Sigmoid colon (tissue), 7 donors: ENCODE results near the gene TMED1. TPM values are rescaled to one million over a fixed set of nuclear protein-coding genes. Genes with fewer than 3 reads are reported as not detected.
A peak's percentile ranks its signal among the peaks of the same experiment; 100 is the strongest.
"Not testable (repeated sequence)": the region's sequence is repeated elsewhere in the genome, so short reads cannot be mapped to it uniquely, and the experiment has no call there.

Experiments used
- DNase-seq: peaks from one replicate; pipeline ENCODE4 v3.0.0-alpha.2; 2019
- H3K27ac ChIP-seq, 4 donors: fragments of 200-600 bp; sonication (generic); one replicate each; pipeline ENCODE4 v1.5.1; 2016 to 2019; ENCODE audit warnings: mild to moderate bottlenecking in 1 of 4
- H3K27me3 ChIP-seq, 3 donors: fragments of 200-600 bp; sonication (generic); one replicate each; pipeline ENCODE4 v1.5.1; 2019; ENCODE audit warnings: mild to moderate bottlenecking in 1 of 3
- H3K36me3 ChIP-seq, 4 donors: fragments of 200-600 bp; sonication (generic); one replicate each; pipeline ENCODE4 v1.5.1; 2016 to 2019
- H3K4me1 ChIP-seq, 4 donors: fragments of 200-600 bp; sonication (generic); one replicate each; pipeline ENCODE4 v1.5.1; 2017 to 2019
- H3K4me3 ChIP-seq, 4 donors: fragments of 200-600 bp; sonication (generic); one replicate each; pipeline ENCODE4 v1.5.1; 2017 to 2019; ENCODE audit warnings: mild to moderate bottlenecking in 2 of 4, moderate library complexity in 1 of 4
- H3K9me3 ChIP-seq, 4 donors: fragments of 200-600 bp in 3 of 4; sonication (generic) in 3 of 4; one replicate each; pipeline versions ENCODE4 v1.5.1 to v1.6.1; 2013 to 2019
- CTCF ChIP-seq, 4 experiments: fragments of 450-650 bp in 3 of 4; fragments of 200-600 bp in 1 of 4; IDR thresholded peaks; one replicate each; pipeline ENCODE4 v1.5.1; 2016 to 2019; ENCODE audit warnings: antibody characterized with exemption in 4 of 4, mild to moderate bottlenecking in 3 of 4, moderate library complexity in 2 of 4
- EP300 ChIP-seq, 4 donors: sonication (generic); formaldehyde crosslinking; IDR thresholded peaks; one replicate each; pipeline ENCODE4 v1.6.1; 2017; ENCODE audit warnings: antibody characterized with exemption in 4 of 4
- POLR2A ChIP-seq, 2 donors: fragments of 450-650 bp; IDR thresholded peaks; one replicate each; pipeline ENCODE4 v1.6.1; 2016; ENCODE audit warnings: antibody characterized with exemption in 2 of 2, mild to moderate bottlenecking in 2 of 2, moderate library complexity in 2 of 2
- POLR2AphosphoS5 ChIP-seq, 4 donors: sonication (generic); formaldehyde crosslinking; IDR thresholded peaks; one replicate each; pipeline ENCODE4 v1.6.1; 2017; ENCODE audit warnings: antibody characterized with exemption in 4 of 4
- WGBS, 2 donors: extraction: QIAGEN DNeasy Blood & Tissue Kit; methylation state at CpG; one replicate each; pipeline ENCODE4 v1.1.7; 2013; 5-methylcytosine and 5-hydroxymethylcytosine counted together
- intact Hi-C: fragments of 100-400 bp; cut with DNase I; formaldehyde crosslinking; loops from one replicate; pipeline ENCODE4 v1.15.1; 2023
- polyA plus RNA-seq, 3 donors: library from polyadenylated mRNA; stranded (reverse); fragments of 200-250 nt; gene quantifications; one replicate each; pipeline ENCODE4 v1.2.3, GENCODE V29; 2013
- total RNA-seq, 4 donors: library from RNA; depleted of rRNA; stranded (reverse); fragments of >200 nt; gene quantifications; one replicate each; pipeline ENCODE4 v1.1.0, GENCODE V29; 2016
- donor health status: healthy with polysubstance abuse.
- donor health status: Bipolar disorder and iron deficiency.
- donor health status: healthy.

The TMED1 gene
- total and polyA plus RNA-seq, 7 donors: 10.8 to 35.3 (median 21.8) TPM

DNA sequence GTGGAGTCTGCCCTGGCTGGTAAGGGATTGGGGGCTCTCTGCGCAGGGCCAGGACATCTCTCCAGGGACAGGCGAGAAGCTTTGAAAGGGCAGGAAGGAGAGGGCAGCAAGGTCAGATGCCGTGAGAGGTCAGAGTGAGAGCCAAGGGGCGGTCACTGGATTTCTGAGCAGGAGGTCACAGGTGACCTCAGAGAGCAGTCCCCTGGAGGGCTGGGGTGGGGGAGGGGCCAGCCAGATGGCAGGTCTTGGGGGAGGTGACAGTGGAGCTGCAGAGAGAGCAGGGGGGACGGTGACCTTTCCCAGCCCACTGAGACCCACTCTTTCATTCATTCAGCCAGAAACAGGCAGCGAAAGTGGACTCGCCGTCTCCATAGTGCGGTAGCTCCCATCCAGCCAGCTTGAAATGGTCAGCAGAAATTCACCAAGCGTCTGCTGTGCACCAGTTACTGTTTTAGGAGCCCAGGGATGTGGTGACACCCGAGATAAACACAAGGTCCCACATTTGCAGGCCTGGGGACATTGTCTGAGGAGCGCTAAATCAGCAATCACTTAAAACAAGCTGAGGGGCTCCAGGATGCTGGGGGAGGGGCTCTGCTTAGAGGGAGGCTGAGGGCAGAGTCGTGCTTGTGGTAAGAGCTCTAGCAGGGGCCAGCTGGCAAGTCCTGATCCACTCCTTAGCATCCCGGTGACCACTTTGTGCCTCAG lies 45.5 kb upstream of the TMED1 start:
- Histone ChIP-seq H3K27ac (no peak overlapping the region), H3K36me3 (no peaks in the 10 kb centered on the region), H3K27me3 (no peaks in the 10 kb centered on the region), H3K4me1 (peaks cover 0 to 92% (median 75%) of the 10 kb centered on the region in 4 donors), H3K4me3 (no peak overlapping the region), H3K9me3 (no peaks in the 10 kb centered on the region)
- 87 to 89% methylated on average over 14 of the region's 14 CpGs for WGBS, 2 donors
- intact Hi-C loops: no loop called here
- no peak for DNase-seq
- no peak for TF ChIP-seq POLR2AphosphoS5 (IDR thresholded peaks at IDR 0.05)
- TF ChIP-seq CTCF (IDR thresholded peaks at IDR 0.05): no peak
- TF ChIP-seq POLR2A (IDR thresholded peaks at IDR 0.05): no peak
- no peak for TF ChIP-seq EP300 (IDR thresholded peaks at IDR 0.05)

GRCh38 chr19:10878253-10878652 lies 42.2 kb upstream of the TMED1 start:
- 72 to 83% methylated on average over 3 of the region's 3 CpGs for WGBS, 2 donors
- Histone ChIP-seq H3K9me3 (no peaks in the 10 kb centered on the region), H3K27me3 (no peaks in the 10 kb centered on the region), H3K27ac (peak overlapping the region in 1 of 4 donors; percentile 61), H3K36me3 (no peaks in the 10 kb centered on the region), H3K4me3 (no peak overlapping the region), H3K4me1 (peaks cover 0 to 91% (median 71%) of the 10 kb centered on the region in 4 donors)
- no peak for DNase-seq
- intact Hi-C loops: no loop called here
- no peak for TF ChIP-seq CTCF (IDR thresholded peaks at IDR 0.05)
- TF ChIP-seq POLR2AphosphoS5 (IDR thresholded peaks at IDR 0.05): no peak
- TF ChIP-seq POLR2A (IDR thresholded peaks at IDR 0.05): no peak
- no peak for TF ChIP-seq EP300 (IDR thresholded peaks at IDR 0.05)

DNA sequence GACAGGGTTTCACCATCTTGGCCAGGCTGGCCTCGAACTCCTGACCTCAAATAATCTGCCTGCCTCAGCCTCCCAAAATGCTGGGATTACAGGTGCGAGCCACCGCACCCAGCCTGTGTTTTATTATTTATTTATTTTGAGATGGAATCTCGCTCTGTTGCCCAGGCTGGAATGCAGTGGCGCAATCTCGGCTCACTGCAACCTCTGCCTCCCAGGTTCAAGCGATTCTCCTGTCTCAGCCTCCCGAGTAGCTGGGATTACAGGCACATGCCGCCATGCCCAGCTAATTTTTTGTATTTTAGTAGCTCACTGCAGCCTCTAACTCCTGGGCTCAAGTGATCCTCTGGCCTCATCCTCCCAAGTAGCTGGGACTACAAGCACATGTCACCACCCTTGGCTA lies 41.6 kb upstream of the TMED1 start:
- Histone ChIP-seq H3K27ac (peak overlapping the region; percentile 33 to 61 (median 46)), H3K4me1 (peaks cover 0 to 91% (median 72%) of the 10 kb centered on the region in 4 donors)

GRCh38 chr19:10876459-10877240 lies 40.6 kb upstream of the TMED1 start:
- intact Hi-C loops: no loop called here
- TF ChIP-seq CTCF (IDR thresholded peaks at IDR 0.05): no peak
- no peak for TF ChIP-seq EP300 (IDR thresholded peaks at IDR 0.05)
- TF ChIP-seq POLR2AphosphoS5 (IDR thresholded peaks at IDR 0.05): no peak
- peak overlapping the region; percentile 38 to 61 (median 55) for H3K27ac ChIP-seq
- no peak overlapping the region for H3K4me3 ChIP-seq
- no peaks in the 10 kb centered on the region for H3K27me3 ChIP-seq
- no peaks in the 10 kb centered on the region for H3K36me3 ChIP-seq
- peaks cover 0 to 90% (median 65%) of the 10 kb centered on the region in 4 donors for H3K4me1 ChIP-seq
- WGBS, 2 donors: 74 to 85% methylated on average over 10 of the region's 10 CpGs
- H3K9me3 ChIP-seq: no peaks in the 10 kb centered on the region
- DNase-seq: no peak

More for the DNA sequence above, 41.6 kb upstream of the TMED1 start:
- 87 to 93% methylated on average over 9 of the region's 9 CpGs for WGBS, 2 donors
- H3K27me3 ChIP-seq, DNase-seq, H3K4me3 ChIP-seq, H3K9me3 ChIP-seq, H3K36me3 ChIP-seq, intact Hi-C loops: not testable (repeated sequence)

- no peak overlapping the region for H3K4me3 ChIP-seq
- intact Hi-C loops: no loop called here
- TF ChIP-seq CTCF (IDR thresholded peaks at IDR 0.05) (no peak), EP300 (IDR thresholded peaks at IDR 0.05) (no peak), POLR2A (IDR thresholded peaks at IDR 0.05) (no peak), POLR2AphosphoS5 (IDR thresholded peaks at IDR 0.05) (no peak)
- H3K4me1 ChIP-seq: peaks cover 0 to 71% (median 55%) of the 10 kb centered on the region in 4 donors
- H3K36me3 ChIP-seq: no peaks in the 10 kb centered on the region
- H3K9me3 ChIP-seq: no peaks in the 10 kb centered on the region
- H3K27me3 ChIP-seq: no peaks in the 10 kb centered on the region
- H3K27ac ChIP-seq: peak overlapping the region in 1 of 4 donors; percentile 31
- WGBS, 2 donors: 13 to 72% methylated on average over 1 of the region's 1 CpG
- DNase-seq: no peak
Measured at GRCh38 chr19:10874024-10874423, 38.0 kb upstream of the TMED1 start.
